Stomach (tissue), 9 donors: ENCODE results near the gene RGS6. TPM values are rescaled to one million over a fixed set of nuclear protein-coding genes. Genes with fewer than 3 reads are reported as not detected.

Experiments used
- DNase-seq, 2 donors: peaks; one replicate each; pipeline versions ENCODE4 v3.0.0 to v3.0.0-alpha.2; 2013 to 2019
- H3K27ac ChIP-seq, 5 donors: fragments of 200-600 bp in 4 of 5; sonication (generic) in 4 of 5; one replicate each; pipeline ENCODE4 v1.5.1; 2013 to 2019; ENCODE audit warnings: mild to moderate bottlenecking in 1 of 5, moderate library complexity in 1 of 5
- H3K27me3 ChIP-seq, 3 donors: fragments of 200-600 bp; sonication (generic); one replicate each; pipeline ENCODE4 v1.5.1; 2017 to 2019; ENCODE audit warnings: mixed run types in 1 of 3
- H3K36me3 ChIP-seq, 4 donors: fragments of 200-600 bp; sonication (generic); 1 replicate in 3 of 4; 2 replicates in 1 of 4; pipeline ENCODE4 v1.5.1; 2016 to 2019
- H3K4me1 ChIP-seq, 4 donors: fragments of 200-600 bp; sonication (generic); one replicate each; pipeline ENCODE4 v1.5.1; 2016 to 2019
- H3K4me3 ChIP-seq, 4 donors: fragments of 200-600 bp; sonication (generic) in 3 of 4; one replicate each; pipeline ENCODE4 v1.5.1; 2016 to 2019; ENCODE audit warnings: mild to moderate bottlenecking in 1 of 4
- H3K9me3 ChIP-seq, 4 donors: fragments of 200-600 bp; sonication (generic); one replicate each; pipeline ENCODE4 v1.5.1; 2016 to 2019
- CTCF ChIP-seq, 7 experiments: fragments of 450-650 bp in 4 of 7; fragments of 200-600 bp in 3 of 7; sonication (generic) in 3 of 7; IDR thresholded peaks; one replicate each; pipeline ENCODE4 v1.5.1; 2016 to 2019; ENCODE audit warnings: antibody characterized with exemption in 7 of 7, control low read depth in 2 of 7, mild to moderate bottlenecking in 1 of 7
- EP300 ChIP-seq: sonication (generic); formaldehyde crosslinking; IDR thresholded peaks from one replicate; pipeline ENCODE4 v1.6.1; 2017; ENCODE audit warnings: antibody characterized with exemption
- POLR2A ChIP-seq, 4 donors: fragments of 450-650 bp; IDR thresholded peaks; one replicate each; pipeline ENCODE4 v1.6.1; 2016; ENCODE audit warnings: antibody characterized with exemption in 4 of 4, control low read depth in 2 of 4, mild to moderate bottlenecking in 1 of 4, moderate library complexity in 1 of 4
- POLR2AphosphoS5 ChIP-seq, 3 donors: sonication (generic); formaldehyde crosslinking; IDR thresholded peaks; one replicate each; pipeline ENCODE4 v1.6.1; 2016; ENCODE audit warnings: antibody characterized with exemption in 3 of 3
- WGBS, 5 donors: extraction: QIAGEN DNeasy Blood & Tissue Kit in 3 of 5; methylation state at CpG; one replicate each; pipeline versions ENCODE4 v1.1.5 to v1.1.7; 2013 to 2018; 5-methylcytosine and 5-hydroxymethylcytosine counted together
- intact Hi-C: fragments of 100-400 bp; cut with DNase I; formaldehyde crosslinking; loops from one replicate; pipeline ENCODE4 v1.15.1; 2023; ENCODE audit warnings: low total_unique reads
- polyA plus RNA-seq, 3 donors: library from polyadenylated mRNA; stranded (reverse); fragments of 200-250 nt; gene quantifications; one replicate each; pipeline ENCODE4 v1.2.3, GENCODE V29; 2013
- total RNA-seq, 5 donors: library from RNA; depleted of rRNA; stranded (reverse); fragments of >200 nt; gene quantifications; one replicate each; pipeline versions ENCODE4 v1.1.0 to v1.2.3, GENCODE V29; 2014 to 2016
- donor health status: healthy with polysubstance abuse.
- donor health status: Bipolar disorder and iron deficiency.
- donor health status: healthy.

Gene RGS6
- total and polyA plus RNA-seq, 8 donors: 0.25 to 18.0 (median 0.92) TPM; not detected in 1

- TF ChIP-seq POLR2AphosphoS5 (IDR thresholded peaks at IDR 0.05) (no peak), POLR2A (IDR thresholded peaks at IDR 0.05) (no peak), CTCF (IDR thresholded peaks at IDR 0.05) (no peak), EP300 (no peak)
- peaks cover 0 to 14% (median 5%) of the 10 kb centered on the region in 4 donors for H3K9me3 ChIP-seq
- H3K4me3 ChIP-seq: no peak overlapping the region
- peaks cover 0 to 12% (median 2%) of the 10 kb centered on the region in 4 donors for H3K4me1 ChIP-seq
- WGBS, 5 donors: 29 to 45% (median 40%) methylated on average over 2 of the region's 2 CpGs
- intact Hi-C loops: no loop called here
- H3K27me3 ChIP-seq: no peaks in the 10 kb centered on the region
- H3K36me3 ChIP-seq: no peaks in the 10 kb centered on the region
- H3K27ac ChIP-seq: no peak overlapping the region
- no peak for DNase-seq
Measured at GRCh38 chr14:72183631-72184030, 251.4 kb downstream of the RGS6 start.

- H3K4me3 ChIP-seq: no peak overlapping the region
- intact Hi-C loops: no loop called here
- peaks cover 0 to 12% (median 2%) of the 10 kb centered on the region in 4 donors for H3K4me1 ChIP-seq
- peak overlapping the region in 1 of 5 donors; percentile 5 for H3K27ac ChIP-seq
- no peaks in the 10 kb centered on the region for H3K9me3 ChIP-seq
- WGBS, 5 donors: 31 to 45% (median 38%) methylated on average over 3 of the region's 3 CpGs
- H3K36me3 ChIP-seq: no peaks in the 10 kb centered on the region
- no peaks in the 10 kb centered on the region for H3K27me3 ChIP-seq
- TF ChIP-seq POLR2AphosphoS5 (IDR thresholded peaks at IDR 0.05): peak in 1 of 3 donors; percentile 63
- no peak for TF ChIP-seq EP300
- no peak for TF ChIP-seq POLR2A (IDR thresholded peaks at IDR 0.05)
- no peak for TF ChIP-seq CTCF (IDR thresholded peaks at IDR 0.05)
- DNase-seq: peak in 1 of 2 donors; percentile 57
Measured at GRCh38 chr14:72186523-72186922, 254.3 kb downstream of the RGS6 start.

- no peaks in the 10 kb centered on the region for H3K36me3 ChIP-seq
- no peak for TF ChIP-seq POLR2AphosphoS5 (IDR thresholded peaks at IDR 0.05)
- TF ChIP-seq EP300: no peak
- no peak for TF ChIP-seq CTCF (IDR thresholded peaks at IDR 0.05)
- TF ChIP-seq POLR2A (IDR thresholded peaks at IDR 0.05): no peak
- no peak overlapping the region for H3K4me3 ChIP-seq
- WGBS, 5 donors: 65 to 75% (median 70%) methylated on average over 4 of the region's 4 CpGs
- H3K27ac ChIP-seq: no peak overlapping the region
- intact Hi-C loops: no loop called here
- H3K27me3 ChIP-seq: no peaks in the 10 kb centered on the region
- H3K4me1 ChIP-seq: no peaks in the 10 kb centered on the region
- DNase-seq: no peak
- H3K9me3 ChIP-seq: no peaks in the 10 kb centered on the region
Measured at GRCh38 chr14:72196237-72197015, 264.2 kb downstream of the RGS6 start.

GRCh38 chr14:72201645-72202044 is 269.4 kb downstream of the RGS6 start:
- Histone ChIP-seq H3K9me3 (peaks cover 0 to 7% (median 2%) of the 10 kb centered on the region in 4 donors), H3K36me3 (no peaks in the 10 kb centered on the region), H3K27ac (no peak overlapping the region), H3K4me3 (no peak overlapping the region), H3K4me1 (no peaks in the 10 kb centered on the region), H3K27me3 (no peaks in the 10 kb centered on the region)
- peak in 1 of 2 donors; percentile 16 for DNase-seq
- intact Hi-C loops: no loop called here
- no peak for TF ChIP-seq CTCF (IDR thresholded peaks at IDR 0.05)
- no peak for TF ChIP-seq POLR2A (IDR thresholded peaks at IDR 0.05)
- TF ChIP-seq POLR2AphosphoS5 (IDR thresholded peaks at IDR 0.05): no peak
- no peak for TF ChIP-seq EP300
